Large intestine (tissue), 3 donors: ENCODE data around the gene TIAM2. TPM values are rescaled to one million over a fixed set of nuclear protein-coding genes. Genes with fewer than 3 reads are reported as not detected.

Source experiments
- DNase-seq, 2 donors: peaks; one replicate each; pipeline versions ENCODE4 v3.0.0 to v3.0.0-alpha.2; 2013
- H3K27ac ChIP-seq: one replicate; pipeline ENCODE4 v1.5.1; 2013; ENCODE audit warnings: low read length
- H3K27me3 ChIP-seq: 2 replicates; pipeline ENCODE4 v1.6.1; 2013; ENCODE audit warnings: low read length; ENCODE audit not compliant: control insufficient read depth, insufficient read depth
- H3K36me3 ChIP-seq: 2 replicates; pipeline ENCODE4 v1.6.1; 2013; ENCODE audit warnings: low read length; ENCODE audit not compliant: control insufficient read depth, insufficient read depth
- H3K4me1 ChIP-seq: one replicate; pipeline ENCODE4 v1.6.1; 2013; ENCODE audit warnings: low read length; ENCODE audit not compliant: control insufficient read depth, insufficient read depth
- H3K4me3 ChIP-seq: one replicate; pipeline ENCODE4 v1.5.1; 2013; ENCODE audit warnings: low read length
- H3K9me3 ChIP-seq: one replicate; pipeline ENCODE4 v1.6.1; 2013; ENCODE audit warnings: mild to moderate bottlenecking, low read depth, low read length, moderate library complexity; ENCODE audit not compliant: control insufficient read depth
- WGBS: methylation state at CpG from one replicate; pipeline ENCODE4 v1.1.5; 2013; ENCODE audit warnings: low lambda C conversion rate; ENCODE audit not compliant: insufficient coverage; 5-methylcytosine and 5-hydroxymethylcytosine counted together
- polyA plus RNA-seq: library from polyadenylated mRNA; unstranded; fragments of 120-200 nt; gene quantifications from one replicate; pipeline ENCODE4 v1.2.1, GENCODE V29; 2013

Gene TIAM2
- polyA plus RNA-seq, 1 donor, result 16.3 TPM

DNA sequence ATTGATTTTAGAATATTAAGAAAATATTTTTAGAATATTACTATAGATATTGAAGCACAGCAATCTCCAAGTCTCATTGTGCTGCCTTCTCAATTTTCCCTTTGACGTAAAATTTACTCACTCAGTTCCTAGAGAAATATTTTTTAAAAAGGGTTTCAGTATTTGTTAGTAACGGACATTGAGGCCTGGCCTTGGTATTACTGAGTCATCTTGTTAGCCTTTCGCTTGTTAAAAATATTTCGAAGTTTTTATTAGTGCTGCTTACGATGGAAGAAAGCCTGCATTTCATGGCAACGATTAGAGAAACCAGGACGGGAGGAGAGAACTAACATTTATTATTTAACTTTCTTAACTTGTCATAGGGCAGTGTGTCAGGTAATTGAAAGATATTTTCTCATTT is 82.2 kb downstream of the TIAM2 start:
- Histone ChIP-seq H3K9me3 (no peaks in the 10 kb centered on the region), H3K27me3 (no peaks in the 10 kb centered on the region), H3K4me3 (no peak overlapping the region), H3K27ac (no peak overlapping the region), H3K4me1 (no peaks in the 10 kb centered on the region), H3K36me3 (peaks cover 6% of the 10 kb centered on the region)
- 92% methylated on average over 5 of the region's 7 CpGs for WGBS
- DNase-seq, result no peak

DNA sequence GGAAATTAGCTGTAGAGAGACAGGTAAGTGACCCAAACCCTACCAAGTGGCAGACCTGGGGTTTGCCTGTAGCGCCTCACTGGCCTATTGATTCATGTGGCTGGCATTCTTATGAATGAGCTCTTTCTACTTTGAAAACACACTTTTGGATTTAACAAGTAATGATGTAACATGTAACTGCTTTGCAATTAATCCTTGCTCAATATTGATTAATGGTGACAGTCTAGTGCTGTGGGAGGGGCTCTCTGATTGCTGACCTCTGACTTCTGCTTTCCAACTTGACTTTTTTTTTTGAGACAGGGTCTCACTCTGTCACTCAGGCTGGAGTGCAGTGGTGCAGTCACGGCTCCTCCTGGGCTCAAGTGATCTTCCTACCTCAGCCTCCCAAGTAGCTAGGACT is 82.7 kb downstream of the TIAM2 start:
- peaks cover 4% of the 10 kb centered on the region for H3K36me3 ChIP-seq
- no peaks in the 10 kb centered on the region for H3K4me1 ChIP-seq
- no peaks in the 10 kb centered on the region for H3K9me3 ChIP-seq
- no peak overlapping the region for H3K4me3 ChIP-seq
- H3K27ac ChIP-seq, result no peak overlapping the region
- DNase-seq, result no peak
- WGBS, result no CpG with 5 or more reads among the region's 2 CpGs
- H3K27me3 ChIP-seq, result no peaks in the 10 kb centered on the region

DNA sequence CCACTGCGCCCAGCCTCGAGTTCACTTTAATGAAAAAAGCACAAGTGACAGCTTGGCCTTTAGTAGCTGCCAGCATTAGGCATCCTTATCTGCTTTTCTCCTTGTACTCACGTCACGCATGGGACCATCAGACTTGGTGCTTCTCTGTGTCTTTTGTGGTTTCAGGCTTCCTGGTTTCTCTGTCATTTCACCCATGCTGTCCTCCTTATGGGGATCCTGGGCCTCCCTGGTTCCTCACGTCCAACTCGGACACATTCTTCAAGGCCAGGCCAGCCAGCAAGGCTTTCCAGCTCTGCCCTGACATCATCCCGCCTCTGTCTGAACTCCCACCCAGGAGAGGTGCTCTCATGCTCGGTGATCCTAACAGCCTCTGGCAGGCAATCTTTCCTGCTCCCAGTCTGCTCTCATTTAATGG is 83.2 kb downstream of the TIAM2 start:
- H3K27me3 ChIP-seq, result no peaks in the 10 kb centered on the region
- H3K36me3 ChIP-seq, result peaks cover 4% of the 10 kb centered on the region
- H3K27ac ChIP-seq, result no peak overlapping the region
- H3K4me3 ChIP-seq, result no peak overlapping the region
- H3K9me3 ChIP-seq, result no peaks in the 10 kb centered on the region
- H3K4me1 ChIP-seq, result no peaks in the 10 kb centered on the region
- no CpG with 5 or more reads among the region's 8 CpGs for WGBS
- DNase-seq, result no peak

DNA sequence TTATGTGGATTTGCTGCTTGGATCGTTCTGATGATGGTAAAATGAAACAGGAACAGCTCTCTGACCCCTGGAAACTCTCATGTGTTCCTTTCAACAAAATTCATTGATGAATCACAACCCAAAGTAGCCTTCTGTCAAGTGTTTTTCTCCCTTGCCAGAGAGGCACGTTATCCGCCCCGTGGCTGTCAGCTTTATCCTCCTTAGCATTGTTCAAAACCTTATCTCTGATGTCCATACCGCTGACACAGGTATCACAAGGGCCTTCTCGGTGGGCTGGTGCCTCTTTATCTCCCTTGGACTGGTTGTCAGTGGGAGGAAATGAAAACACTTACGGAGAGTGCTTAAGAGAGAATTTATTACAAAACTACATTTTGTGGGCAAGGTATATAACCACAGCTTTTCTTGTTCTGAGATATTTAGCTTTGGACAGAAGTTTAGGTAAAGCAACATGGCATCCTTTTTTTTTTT is 84.9 kb downstream of the TIAM2 start:
- Histone ChIP-seq H3K9me3 (no peaks in the 10 kb centered on the region), H3K4me1 (peaks cover 5% of the 10 kb centered on the region), H3K27ac (no peak overlapping the region), H3K27me3 (no peaks in the 10 kb centered on the region), H3K36me3 (no peaks in the 10 kb centered on the region), H3K4me3 (no peak overlapping the region)
- 33% methylated on average over 4 of the region's 7 CpGs for WGBS
- no peak for DNase-seq

DNA sequence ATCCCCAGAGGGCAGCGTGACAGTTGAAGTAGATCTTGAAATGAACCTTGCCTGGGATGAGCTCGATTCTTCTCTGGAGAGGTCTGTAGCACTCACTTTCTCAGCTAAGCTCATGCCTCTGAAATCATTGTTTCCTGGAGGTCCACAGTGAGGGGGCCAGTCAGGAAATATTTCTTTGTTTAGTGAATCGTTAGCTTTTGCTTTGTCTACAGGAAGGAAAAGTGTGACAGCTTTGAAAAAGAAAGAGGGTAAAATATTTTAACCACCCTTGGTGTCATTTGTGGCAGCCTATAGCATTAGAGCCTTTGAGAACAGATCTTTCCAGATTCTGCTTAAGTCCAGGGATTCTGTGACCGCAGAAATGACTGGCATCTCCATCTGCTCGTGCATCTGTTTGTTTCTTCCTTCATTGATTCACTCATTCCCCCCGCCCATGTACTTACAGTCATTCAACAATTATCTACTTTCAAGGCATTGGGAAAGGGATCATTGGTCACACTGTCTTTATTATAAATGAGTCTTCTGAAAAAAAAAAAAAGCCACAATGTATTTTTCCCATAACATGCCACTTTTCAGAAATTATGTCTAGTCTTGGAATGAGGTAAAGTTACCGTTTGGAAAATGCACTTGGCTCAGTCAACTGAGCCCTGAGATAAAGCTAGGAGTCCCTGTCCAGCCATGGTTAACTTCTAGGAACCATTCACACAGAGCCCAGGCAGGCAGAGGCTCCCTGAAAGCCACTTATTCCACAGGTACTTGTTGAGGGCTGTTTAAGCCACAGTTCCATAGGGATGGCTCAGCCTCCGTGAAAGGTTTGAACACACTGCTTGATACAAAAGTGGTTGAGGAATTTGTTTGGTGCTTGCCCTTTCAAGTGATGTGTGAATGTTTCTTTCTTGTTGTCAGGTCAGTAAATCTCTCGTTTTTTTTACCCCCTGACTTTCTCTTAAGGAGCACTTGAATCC is 86.0 kb downstream of the TIAM2 start:
- H3K9me3 ChIP-seq, result no peaks in the 10 kb centered on the region
- no peak overlapping the region for H3K27ac ChIP-seq
- H3K36me3 ChIP-seq, result no peaks in the 10 kb centered on the region
- H3K4me3 ChIP-seq, result no peak overlapping the region
- no peaks in the 10 kb centered on the region for H3K27me3 ChIP-seq
- peaks cover 13% of the 10 kb centered on the region for H3K4me1 ChIP-seq
- 75% methylated on average over 2 of the region's 9 CpGs for WGBS
- no peak for DNase-seq

DNA sequence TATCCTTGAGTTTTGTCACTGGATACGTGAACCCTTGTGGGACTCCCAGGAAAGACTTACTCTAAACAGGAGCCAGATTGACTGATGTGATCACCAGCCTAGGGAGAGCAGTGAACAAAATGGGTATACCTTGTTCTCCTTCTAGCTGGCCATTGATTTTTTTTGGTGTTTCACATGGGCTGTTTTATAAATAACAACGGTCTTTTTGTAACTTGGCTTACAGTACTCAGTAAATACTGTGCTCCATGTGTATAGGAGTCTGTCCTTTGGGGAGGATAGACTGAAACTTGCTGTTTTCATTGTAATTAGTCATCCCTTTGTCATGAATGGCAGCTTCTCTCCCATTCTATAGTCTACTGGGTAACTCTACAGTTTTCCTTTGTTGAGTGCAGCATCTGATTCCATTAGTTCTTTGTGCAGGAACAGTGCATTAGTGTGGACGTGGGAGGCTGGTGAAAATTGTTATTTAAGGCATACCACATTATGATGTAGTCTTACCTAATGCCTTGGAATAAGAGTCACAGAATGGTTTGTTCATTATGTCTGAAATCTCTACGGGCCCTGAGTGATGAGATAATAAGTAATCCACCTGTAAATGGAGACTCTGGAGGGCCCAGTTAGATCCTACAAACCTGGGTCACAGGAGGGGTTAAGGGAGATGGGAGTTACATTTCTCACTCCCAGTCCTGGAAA is 89.5 kb downstream of the TIAM2 start:
- H3K4me1 ChIP-seq, result peaks cover 13% of the 10 kb centered on the region
- DNase-seq, result peak in 1 of 2 donors; percentile 32
- H3K27me3 ChIP-seq, result no peaks in the 10 kb centered on the region
- no peak overlapping the region for H3K4me3 ChIP-seq
- no peaks in the 10 kb centered on the region for H3K36me3 ChIP-seq
- H3K9me3 ChIP-seq, result no peaks in the 10 kb centered on the region
- WGBS, result 100% methylated on average over 1 of the region's 4 CpGs
- peak overlapping the region; percentile 38 for H3K27ac ChIP-seq

DNA sequence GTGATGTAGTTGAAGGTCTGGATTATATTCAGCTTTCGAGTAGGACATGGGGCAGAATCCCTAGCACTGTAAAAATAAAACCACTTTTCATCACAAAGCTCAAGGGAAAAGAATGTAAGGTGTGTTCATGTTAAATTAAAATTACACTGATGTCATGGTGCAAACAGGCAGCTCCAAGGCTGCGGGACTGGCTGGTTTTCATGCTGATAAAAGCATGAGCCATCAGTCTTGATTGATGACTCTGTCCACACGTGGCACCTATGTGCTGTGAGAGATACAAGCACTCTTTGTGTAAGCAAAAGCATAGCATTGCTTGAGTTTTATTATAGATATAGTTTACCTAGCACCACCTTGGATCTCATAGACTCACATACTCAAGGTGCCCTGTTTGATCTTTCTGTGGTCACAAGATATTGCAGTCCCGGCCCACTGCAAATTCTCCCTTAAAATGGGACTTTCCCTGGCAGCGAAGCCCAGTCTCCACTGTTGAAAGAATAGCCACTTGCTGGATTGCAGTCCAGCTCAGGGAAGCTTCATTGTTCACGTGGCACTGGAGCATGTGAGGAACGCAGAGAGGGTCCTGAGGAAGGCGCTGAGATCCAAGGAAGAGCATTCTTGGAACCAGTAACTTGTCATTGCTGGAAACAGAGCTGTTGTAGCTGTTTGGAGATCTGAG is 90.6 kb downstream of the TIAM2 start:
- no peaks in the 10 kb centered on the region for H3K9me3 ChIP-seq
- 20% methylated on average over 1 of the region's 8 CpGs for WGBS
- DNase-seq, result peak; percentile 88 to 94
- peak overlapping the region; percentile 61 for H3K27ac ChIP-seq
- H3K36me3 ChIP-seq, result peaks cover 6% of the 10 kb centered on the region
- H3K27me3 ChIP-seq, result no peaks in the 10 kb centered on the region
- H3K4me3 ChIP-seq, result no peak overlapping the region
- peaks cover 13% of the 10 kb centered on the region for H3K4me1 ChIP-seq

DNA sequence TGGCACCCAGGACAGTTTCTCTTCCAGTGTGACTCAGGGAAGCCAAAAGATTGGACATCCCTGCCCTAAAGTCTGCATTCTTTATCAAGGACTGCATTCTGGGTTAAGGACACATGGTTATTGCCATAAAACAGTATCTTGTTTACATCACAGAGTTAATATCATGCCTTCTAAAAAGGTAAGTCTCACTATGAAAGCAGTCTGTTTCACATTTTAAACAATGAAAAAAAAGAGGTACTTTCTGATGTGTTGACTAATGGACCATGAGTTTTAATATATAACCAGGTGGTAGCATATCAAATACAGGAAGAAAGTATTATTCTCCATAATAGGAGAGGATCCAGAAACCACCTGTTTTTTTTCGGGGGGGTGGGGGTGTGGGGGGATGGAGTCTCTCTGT is 93.7 kb downstream of the TIAM2 start:
- Histone ChIP-seq H3K27ac (no peak overlapping the region), H3K36me3 (peaks cover 16% of the 10 kb centered on the region), H3K4me3 (no peak overlapping the region), H3K9me3 (no peaks in the 10 kb centered on the region), H3K27me3 (no peaks in the 10 kb centered on the region), H3K4me1 (peaks cover 13% of the 10 kb centered on the region)
- no CpG with 5 or more reads among the region's 1 CpG for WGBS
- no peak for DNase-seq

DNA sequence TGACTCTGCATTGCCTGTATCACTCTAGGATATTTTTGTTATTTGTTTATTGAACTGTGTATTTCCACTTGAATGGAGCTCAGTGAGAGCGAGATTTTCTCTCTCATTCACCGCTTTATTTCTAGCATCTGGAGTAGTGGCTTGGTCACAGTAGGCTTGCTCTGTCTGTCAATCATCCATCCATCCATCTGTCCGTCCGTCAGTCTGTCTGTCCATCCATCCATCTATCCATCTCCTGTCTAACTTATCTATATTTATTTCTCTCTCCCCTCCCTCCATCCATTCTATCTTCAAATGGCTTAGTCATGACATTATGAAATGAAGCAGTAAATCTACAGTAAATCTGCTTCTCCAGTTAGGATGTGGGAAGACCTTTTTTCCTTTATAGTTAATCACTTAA is 94.6 kb downstream of the TIAM2 start:
- Histone ChIP-seq H3K27ac (no peak overlapping the region), H3K4me1 (peaks cover 10% of the 10 kb centered on the region), H3K4me3 (no peak overlapping the region), H3K9me3 (no peaks in the 10 kb centered on the region), H3K27me3 (no peaks in the 10 kb centered on the region), H3K36me3 (peaks cover 16% of the 10 kb centered on the region)
- WGBS, result 90% methylated on average over 2 of the region's 4 CpGs
- DNase-seq, result no peak

DNA sequence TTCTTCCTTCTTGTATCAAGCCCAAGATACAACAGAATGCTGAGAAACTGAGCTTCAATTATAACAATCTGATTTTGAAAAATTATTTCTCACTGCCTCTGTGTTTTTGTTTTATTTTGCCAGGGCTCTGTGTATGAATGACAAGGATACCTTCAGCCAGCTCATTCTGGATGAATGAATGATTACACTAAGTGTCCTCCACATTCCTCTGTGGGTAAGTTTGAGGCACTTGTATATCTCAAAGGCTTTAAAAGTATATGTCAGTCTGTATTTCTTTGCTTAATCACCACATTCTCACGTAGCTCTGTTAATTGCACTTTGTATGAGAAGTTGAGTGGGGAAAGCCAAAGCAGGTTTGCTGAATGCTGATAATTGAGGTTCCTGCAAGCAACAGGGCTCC is 95.1 kb downstream of the TIAM2 start:
- Histone ChIP-seq H3K4me1 (peaks cover 6% of the 10 kb centered on the region), H3K27me3 (no peaks in the 10 kb centered on the region), H3K4me3 (no peak overlapping the region), H3K27ac (no peak overlapping the region), H3K36me3 (peaks cover 16% of the 10 kb centered on the region), H3K9me3 (no peaks in the 10 kb centered on the region)
- no peak for DNase-seq
- WGBS, result 100% methylated on average over 1 of the region's 1 CpG
